GM21360 (cell line): ENCODE data around the gene TRIO.
"Not testable (repeated sequence)": the region's sequence is repeated elsewhere in the genome, so short reads cannot be mapped to it uniquely, and the experiment has no call there.

Experiments
- ATAC-seq: cut with Tn5 transposase; IDR thresholded peaks from one replicate; pipeline ENCODE4 v1.9.1; 2021; ENCODE audit warnings: mild to moderate bottlenecking, moderate library complexity; ENCODE audit not compliant: unreplicated experiment

The TRIO gene

DNA sequence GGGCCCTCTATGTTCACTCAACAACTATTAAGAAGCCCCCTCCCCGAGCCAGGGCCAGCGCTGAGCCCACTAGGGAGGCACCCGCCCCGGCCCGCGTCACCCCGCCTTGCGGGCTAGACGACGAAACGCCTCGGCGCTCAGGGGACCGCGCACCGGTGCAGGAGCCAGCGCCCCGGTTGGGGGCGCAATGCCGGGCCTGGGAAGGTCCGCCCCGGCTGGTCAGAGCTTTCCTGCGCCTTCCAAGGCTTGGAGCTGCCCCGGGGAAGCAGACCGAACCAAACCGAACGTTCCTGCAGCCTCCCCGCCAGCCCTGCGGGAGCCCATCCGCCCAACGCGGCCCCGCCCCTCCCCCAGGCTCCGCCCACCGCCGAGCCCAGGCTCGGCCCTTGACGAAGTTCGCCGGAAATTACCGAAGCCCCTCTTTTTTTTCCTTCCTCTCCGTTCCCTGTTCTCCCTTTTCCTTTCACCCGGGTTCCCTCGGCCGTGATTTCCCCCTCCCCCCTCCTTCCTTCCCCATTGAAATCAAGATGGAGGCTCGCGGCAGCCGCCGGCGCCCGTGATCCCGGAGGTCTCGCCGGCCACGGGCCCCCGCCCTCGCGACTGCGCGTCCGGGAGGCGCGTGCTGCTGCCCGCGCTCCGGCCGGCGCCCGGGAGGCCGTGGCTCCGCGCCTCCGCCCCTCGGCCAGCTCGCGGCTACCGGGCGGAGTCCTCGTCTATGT is at the start of gene TRIO:
TRIO (plus strand) TSS at position 516 of the 719 bp plus-strand sequence. CDS start 384 bp downstream, outside the sequence.
- ATAC-seq, result peak; percentile 40

DNA sequence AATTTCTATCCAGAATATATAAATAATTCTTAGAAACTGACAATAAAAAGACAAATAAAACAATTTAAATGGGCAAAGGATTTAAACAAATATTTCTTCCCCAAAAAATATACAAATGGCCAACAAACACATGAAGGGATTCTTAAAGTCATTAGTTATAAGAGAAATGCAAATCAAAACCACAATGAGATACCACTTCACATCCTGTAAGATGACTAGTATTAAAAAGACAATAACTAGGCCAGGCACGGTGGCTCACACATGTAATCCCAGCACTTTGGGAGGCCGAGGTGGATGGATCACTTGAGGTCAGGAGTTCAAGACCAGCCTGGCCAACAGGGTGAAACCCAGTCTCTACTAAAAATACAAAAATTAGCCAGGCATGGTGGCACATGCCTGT is 45.8 kb upstream of the TRIO start:
- ATAC-seq, result not testable (repeated sequence)

DNA sequence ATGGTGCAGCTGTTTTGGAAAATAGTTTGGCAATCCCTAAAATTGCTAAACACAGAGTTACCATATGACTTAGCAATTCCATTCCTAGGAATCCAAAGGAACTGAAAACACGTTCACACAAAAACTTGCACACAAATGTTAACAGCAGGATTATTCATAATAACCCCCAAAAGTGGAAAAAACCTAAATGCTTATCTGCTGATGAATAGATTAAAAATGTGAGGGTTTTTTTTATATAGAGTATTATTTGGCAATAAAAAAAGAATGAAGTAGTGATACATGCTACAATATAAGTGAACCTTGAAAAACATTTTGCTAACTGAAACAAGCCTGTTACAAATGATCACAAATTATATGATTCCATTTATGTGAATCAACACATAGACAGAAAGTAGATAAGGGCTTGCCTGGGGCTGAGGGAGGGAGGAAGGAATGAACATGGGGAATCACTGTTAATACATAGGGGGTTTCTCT is 45.1 kb upstream of the TRIO start:
- ATAC-seq, result no peak

DNA sequence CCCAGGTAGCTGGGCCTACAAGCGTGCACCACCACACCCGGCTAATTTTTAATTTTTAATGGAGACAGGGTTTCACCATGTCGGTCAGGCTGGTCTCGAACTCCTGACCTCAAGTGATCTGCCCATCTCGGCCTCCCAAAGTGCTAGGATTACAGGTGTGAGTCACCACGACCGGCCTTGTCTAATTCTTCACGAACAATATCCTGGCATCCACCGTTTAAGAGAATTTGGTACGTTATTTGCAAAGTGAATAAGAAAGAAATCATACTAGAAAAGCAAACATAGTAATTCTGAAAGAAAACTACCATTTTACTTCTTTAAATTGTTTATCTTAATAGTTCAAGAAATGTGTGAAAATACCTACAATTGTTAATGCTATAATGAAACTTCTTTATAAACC is 42.9 kb upstream of the TRIO start:
- ATAC-seq, result no peak

DNA sequence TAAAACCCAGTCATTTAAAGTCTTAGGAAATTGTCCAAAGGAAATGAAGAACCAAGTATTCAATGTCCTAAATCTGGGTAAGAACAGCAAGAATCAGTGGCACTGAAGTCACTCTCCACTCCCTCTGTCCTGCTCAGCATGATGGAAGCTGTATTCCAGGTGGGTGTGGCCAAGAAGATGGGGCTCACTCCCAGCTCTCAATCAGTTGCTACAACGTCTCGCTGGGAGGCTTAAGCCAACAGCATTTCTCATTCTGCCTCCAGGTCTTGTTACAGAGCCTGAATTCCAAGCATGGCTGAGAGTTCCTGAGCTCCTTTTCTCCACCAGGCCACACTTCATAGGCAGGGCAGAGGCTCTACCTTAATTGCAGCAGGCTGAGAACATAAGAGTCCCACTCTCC is 41.2 kb upstream of the TRIO start:
- no peak for ATAC-seq

DNA sequence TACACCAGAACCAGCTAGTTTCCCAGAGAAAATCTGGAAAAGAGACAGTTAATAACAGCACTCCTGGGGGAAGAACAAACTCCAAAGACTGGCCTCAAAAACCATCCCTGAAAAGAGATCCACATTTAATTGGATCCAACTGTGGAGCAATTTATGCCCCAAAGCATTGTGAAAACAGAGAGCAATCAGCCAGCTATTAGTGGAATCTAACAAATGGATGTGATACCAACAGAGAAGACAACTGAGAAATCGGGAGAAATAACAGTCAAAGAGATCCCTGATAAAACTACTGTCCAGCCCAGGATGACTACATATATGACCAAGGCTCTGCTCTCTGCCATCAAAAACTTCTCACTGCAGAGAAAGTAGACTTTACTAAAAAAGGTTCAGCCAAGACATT is 40.5 kb upstream of the TRIO start:
- no peak for ATAC-seq

DNA sequence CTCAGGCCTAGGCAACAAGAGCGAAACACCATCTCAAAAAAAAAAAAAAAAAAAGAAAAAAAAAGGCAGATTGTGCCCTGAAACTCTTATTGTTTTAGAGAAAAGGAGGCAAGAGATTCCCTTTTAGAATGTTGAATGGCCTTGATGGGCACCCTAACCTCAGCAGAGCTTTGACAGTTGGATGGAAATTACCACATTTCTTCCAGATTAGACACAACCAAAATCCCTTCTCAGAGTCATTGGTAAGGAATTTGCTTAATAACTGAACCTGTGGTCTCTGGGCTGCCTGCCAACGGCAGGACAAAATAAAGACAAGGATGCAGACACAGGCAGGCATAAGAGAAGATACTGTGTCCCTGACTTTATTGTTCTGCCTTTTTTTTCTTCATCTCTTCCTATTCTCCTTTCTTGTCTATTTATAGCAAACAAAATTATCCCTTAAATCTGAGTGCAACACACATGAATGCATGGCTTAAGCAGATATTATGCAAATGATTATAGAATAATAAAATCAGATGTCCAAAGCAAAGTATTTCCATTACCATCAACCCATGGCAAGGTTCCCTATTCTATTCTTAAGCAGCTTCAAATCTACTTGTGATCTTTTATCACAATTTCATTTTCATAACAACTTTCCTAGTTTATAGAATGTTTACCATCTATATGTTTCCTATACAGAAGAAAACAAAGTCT is 37.3 kb upstream of the TRIO start:
- ATAC-seq, result no peak

DNA sequence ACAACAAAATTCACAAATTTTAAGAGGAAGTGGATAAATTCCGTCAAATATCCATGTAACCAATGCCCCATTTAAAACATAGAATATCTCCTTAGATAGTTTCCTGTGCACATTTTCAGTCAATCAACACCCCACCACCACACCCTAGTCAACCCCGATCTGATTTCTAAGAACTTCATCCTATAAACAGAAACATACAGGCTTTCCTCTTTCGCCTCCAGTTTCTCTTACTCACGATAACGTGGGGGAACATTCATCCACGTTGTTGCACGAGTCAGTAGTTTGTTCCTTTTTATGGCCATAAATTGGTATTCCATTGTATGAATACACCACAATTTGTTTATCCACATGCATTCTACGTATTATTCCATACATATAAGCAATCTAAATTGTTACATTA is 35.6 kb upstream of the TRIO start:
- ATAC-seq, result no peak

DNA sequence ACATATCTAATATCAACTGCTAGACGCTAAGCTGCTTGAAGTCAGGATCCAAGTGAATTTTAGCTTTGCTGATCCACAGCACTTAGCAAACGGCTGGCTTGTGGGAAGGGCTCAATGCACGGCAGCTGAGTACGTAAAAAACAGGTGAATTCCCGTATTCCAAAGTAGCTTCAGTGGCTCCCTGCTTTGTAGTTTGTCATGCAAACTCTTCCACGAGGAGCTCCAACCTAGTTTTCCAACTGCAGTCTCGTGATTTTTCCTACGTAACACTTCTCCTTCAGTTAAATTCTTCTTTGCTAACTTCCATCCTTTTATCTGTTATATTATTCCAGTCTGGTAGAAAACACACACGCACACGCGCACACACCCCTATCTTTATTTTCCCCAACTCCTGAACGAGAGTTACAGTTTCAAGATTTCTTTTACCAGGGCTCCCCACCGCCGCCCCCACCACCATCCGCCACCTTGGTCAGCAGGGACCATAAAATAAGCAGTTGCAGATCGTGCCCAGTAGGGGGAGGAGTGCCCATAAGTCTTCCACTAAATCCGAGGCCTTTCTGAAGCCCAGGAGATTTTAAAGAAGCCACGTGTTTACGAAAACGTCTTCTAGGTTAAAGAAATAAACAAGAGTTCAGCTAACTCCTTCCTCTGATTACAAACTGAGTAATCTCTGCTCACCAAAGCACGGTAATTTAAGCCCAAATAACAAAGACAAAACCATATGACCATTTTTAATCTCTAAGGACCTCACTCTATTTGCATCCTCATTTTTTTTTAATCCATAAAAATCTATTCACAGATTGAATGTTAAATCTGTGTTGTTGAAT is 34.8 kb upstream of the TRIO start:
- ATAC-seq, result peak; percentile 65

DNA sequence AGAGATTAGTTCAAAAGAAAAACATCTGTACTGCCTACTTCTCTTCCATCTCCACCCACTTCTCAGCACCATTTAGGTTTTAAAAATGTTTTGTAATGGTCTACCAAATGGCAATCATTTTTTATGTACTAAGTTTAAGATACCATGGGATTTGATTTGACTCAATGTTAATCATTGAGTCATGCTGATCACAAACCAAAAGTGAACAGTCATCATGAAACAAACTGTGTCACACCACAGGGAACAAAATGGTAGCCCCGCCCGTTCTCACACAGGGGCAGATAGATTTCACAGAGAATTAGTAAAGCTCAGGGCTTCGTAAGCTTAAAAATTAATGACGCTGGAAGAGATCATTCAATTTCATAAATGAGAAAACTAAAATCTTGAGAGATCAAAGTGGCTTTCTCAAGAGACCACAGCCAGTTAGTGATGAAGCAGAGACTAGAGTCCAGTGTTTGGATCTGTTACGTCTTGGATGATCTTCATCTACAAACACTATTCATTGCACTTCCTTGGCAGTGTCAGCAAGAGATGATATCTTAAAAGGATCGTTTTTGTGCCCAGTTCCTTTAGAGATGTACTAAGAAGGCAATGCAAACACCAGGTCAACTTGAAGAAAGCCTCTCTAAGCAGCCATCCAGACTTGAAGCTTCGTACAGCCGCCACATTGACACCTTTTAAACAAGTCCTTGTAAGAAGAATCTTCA is 33.9 kb upstream of the TRIO start:
- peak; percentile 77 for ATAC-seq

DNA sequence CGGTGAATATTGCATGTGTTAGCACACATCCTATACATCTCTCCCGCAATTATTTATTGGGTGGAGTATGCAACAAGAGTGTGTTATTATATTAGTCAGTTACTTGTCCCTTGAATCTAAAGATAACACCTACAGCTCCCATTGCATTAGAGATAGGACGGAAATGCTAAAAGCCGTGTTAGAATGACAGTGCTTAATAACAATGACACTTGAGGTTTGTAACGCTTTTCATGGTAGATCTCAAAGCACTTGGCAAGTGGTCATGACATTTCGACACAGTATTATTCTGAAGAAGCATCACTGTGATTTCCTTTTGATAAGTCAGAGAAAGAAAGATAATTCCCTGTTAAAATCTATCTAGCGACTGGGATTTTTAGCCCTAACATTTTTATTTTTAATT is 33.4 kb upstream of the TRIO start:
- no peak for ATAC-seq

DNA sequence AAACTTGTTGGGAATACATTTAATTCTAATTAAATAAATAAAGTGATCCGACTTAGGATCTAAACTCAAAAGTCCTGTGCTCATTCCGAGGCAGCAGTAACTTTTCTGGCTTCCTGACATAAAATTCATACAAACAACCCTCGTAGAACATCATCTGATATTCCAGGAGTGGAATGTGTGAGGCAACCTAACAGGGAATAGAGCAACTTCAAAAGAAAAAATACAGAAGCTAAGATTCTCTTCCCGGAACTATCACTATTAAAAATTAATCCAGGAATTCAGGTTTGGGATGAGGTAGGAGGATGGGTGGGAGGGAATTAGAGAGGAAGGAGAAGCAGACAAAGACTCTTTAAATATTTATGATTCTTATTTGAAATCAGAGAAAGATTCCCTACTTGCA is 32.9 kb upstream of the TRIO start:
- ATAC-seq, result no peak

DNA sequence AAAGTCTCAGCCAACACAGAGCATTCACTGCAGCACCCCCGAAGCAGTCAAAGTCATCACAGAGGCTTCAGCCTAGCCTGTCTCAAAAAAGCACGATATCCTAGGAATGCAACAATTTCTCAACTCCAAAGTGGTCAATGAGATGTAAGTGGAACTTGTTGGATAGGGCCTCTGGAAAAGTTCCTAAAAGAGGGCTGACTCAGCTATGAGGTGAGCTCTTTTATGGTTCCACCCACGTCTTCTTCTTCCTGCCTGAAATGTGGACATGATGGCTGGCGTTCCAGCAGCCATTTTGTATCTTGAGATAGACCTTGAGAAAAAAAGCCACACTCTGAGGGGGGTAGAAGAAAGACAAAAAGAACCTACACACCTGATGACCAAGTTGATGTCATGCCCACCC is 32.5 kb upstream of the TRIO start:
- ATAC-seq, result no peak

DNA sequence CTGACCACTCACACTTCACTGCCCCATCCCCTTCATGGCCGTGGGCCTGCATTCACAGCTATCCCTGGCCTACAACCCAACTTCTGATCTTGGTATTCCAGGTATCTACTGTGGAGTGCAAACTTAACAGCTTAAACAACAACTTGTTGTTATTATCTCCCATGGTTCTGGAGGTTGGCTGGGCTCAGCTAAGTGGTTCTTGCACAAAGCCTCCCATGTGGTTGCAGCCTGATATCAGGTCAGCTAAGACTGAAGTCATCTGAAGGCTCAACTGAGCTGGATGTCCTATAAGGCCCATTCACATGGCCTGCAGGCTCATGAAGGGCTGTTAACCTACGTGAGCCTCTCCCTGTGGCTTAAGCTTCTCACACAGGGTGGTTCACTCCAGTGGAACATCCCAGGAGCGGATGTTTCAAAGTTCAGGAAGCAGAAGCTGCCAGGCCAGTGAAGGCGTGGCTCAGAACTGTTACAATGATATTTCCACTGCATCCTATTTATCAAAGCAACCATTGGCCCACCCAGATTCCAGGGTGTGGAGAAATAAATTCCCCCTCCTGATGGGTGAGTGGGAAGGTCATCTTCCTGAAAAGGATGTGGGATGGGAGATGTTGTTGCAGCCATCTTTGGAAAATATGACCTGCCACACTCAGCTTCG is 30.0 kb upstream of the TRIO start:
- ATAC-seq, result no peak

DNA sequence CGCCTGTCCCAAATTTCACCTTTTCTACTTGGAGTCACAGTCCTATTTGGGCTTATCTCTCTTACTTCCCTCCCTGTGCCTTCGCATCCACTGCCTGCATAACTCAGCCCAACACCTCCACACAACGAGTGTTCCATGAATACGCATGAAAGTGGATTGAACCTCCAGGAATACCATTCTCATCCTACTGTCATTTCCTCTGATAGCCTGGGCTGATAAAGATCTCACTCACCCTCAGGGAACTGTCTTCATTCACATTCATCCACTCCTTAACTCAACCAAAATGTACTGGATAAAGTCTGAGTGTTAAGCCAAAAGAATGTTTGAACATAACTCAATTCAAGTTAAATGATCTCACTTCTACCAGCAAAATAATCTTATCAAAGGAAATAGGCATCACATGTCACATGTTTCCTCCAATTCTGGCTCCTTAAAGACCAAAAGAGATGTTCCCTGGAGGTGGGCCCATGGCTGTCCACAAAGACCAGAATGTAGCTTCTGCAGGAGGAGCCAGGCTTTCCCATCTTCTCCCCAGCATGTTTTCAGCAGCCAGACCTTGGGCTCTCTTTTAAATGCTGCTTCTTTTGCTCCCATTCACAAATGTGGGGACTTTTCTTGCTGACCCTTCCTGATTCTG is 28.4 kb upstream of the TRIO start:
- ATAC-seq, result no peak

DNA sequence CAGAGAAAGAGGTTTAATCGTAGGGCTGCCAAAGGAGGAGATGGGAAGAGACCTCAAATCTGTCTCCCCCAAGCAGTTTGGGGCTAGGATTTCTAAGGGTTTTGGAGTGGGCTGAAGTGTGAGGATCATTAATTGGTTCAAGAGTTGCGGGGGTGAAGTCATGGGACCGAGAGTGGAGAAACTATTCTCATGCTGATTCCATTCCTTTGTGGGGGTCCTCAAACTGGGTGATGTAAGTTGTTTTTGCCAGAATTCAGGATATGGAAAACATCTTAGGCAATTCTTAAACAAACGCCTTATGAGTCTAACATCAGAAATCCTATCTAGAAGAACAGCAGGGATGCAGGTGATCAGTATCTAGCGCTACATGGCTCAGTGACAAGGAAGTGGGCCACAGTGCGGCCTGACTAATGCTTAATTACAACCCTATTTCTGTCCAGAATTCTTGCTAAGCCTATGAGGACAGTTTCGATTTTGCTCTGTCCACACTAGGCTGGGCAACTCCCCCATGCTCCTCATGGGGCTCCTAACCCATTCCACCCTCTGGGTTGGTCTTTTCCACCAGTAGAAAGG is 27.7 kb upstream of the TRIO start:
- ATAC-seq, result no peak

DNA sequence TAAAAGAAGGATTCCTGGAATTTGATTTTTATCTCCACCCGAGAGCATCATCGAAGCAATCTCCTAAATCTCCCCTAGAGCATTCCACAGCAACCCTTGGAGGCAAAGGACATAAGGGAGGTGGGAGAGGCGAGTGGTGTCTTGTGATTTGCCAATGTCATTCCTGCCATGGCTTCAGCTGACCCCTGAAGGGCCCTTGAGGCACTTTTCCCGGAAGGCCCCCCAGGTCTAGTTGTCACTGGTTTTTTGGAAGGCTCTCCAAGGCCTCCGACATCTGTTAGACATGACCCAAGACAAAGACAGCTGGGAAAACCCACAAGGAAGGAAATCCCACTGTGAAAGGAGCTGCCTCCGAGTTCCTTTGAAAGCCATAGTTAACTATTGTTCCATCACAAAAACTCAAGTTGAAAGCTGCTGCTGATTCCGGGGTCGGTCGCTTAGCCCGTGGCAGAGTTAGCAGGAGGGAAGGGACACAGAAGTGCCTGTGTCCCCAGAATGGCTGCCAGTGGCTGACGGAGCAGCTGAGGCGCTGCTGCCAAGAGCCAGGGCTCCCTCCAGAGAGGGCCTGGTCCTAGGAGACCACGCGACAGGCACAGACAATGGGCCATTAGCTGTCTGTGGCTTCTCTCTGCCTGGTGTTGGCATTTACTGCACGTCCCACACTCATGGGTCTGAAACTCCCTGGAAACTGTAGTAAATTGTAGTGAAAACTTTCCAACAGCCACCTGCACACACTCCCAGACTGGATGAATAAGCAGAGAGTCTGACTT is 24.4 kb upstream of the TRIO start:
- no peak for ATAC-seq

DNA sequence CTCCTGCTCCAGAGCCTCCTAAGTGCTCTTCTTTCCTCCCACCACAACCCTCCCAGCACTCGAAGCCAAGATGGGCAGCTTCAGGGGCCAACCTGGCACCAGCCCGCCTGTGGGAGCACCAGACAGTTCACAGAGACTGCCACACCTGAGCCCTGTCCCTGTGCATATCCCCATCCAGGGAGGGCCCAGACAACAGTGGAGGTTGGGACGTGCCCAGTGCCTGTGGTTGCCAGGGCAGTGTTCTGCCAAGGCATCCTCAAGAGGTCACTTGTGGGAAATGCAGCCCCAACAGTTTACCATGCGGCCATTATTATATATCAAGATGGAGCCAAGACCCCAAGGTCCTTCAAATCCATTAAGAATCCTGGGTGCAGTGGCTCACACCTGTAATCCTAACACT is 23.0 kb upstream of the TRIO start:
- no peak for ATAC-seq

DNA sequence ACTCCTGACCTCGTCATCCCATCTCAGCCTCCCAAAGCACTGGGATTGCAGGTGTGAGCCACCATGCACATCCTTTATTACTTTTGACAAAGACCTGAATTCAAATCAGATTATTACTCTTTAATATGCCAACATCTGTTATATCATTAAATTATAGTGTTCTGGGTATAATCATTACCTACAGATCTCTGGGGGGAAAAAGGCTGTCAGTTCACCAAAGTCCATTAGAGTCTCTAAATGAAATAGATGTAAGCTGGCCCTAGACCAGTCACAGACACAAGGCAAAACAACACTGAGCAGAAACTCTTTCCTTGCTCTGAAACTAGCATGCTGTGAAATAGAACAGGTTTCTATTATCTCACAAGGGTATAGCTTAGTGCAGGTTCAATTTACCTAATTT is 21.6 kb upstream of the TRIO start:
- ATAC-seq, result no peak
